Measurements from ENCODE around the gene FBXO24. TPM values are rescaled to one million over a fixed set of nuclear protein-coding genes. Genes with fewer than 3 reads are reported as not detected.
A peak's percentile ranks its signal among the peaks of the same experiment; 100 is the strongest.

The FBXO24 gene
- total and polyA plus RNA-seq, 9 of the 15 experiments (the other 6 are each of a cell fraction or from before 2014, with no cell fraction given), result 0.17 to 0.95 (median 0.50) TPM

DNA sequence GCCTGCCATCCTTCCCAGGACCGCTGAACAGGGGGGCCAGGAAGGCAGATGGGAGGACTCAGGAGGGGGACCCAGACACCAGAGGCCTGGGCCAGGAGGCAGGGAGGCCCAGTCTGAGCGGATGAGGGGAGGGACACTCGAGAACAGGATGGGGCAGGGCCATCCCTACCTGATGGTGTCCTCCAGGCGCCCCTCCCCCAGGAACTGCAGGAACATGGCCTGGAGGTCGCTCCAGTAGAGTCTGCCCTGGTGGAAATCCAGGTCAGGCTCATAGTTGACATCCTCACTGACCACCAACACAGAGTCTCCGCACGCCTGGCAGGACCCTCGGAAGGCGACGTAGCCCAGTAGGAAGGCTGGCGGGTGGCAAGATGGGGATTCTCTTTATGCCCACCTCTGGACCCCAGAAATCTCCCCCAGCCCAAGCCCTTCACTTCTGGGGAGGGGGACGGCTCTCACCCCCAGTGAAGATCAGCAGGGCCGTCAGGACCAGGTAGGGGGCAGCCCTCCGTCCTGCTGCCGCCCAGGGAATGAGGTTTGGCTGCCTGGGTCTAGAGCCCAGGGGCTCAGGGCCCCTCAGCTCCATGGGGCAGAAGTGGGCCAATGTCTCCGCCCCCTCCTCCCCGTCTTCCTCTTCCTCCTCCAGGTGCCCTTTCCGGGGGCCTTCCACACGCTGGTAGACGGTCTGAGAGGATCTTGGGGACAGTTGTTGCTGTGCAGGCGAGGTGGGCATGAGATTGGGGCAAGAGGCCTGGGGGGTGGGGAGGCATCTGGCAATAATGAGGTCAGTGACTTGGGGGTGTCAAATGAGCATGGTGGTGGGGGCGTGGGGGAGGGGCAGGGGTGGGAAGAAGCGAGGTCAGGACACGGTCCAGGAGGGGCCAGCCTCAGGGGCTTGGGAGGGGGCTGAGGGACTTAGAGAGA, 54.7 kb downstream of the FBXO24 start (continued):
- TF ChIP-seq, protein P1, sequence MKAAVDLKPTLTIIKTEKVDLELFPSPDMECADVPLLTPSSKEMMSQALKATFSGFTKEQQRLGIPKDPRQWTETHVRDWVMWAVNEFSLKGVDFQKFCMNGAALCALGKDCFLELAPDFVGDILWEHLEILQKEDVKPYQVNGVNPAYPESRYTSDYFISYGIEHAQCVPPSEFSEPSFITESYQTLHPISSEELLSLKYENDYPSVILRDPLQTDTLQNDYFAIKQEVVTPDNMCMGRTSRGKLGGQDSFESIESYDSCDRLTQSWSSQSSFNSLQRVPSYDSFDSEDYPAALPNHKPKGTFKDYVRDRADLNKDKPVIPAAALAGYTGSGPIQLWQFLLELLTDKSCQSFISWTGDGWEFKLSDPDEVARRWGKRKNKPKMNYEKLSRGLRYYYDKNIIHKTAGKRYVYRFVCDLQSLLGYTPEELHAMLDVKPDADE (conservative IDR thresholded peaks at IDR 0.05; ENCODE audit: control insufficient read depth, low read depth, low read length), result 0 out of 2 replicates have a peak, but pooled peaks have one; percentile 28
- TF ChIP-seq NFXL1 (CRISPR knock-in tag; IDR thresholded peaks at IDR 0.05), result no peak
- no peak for TF ChIP-seq BCL6 (CRISPR knock-in tag; IDR thresholded peaks at IDR 0.05)
- TF ChIP-seq CAMTA2 (CRISPR knock-in tag; conservative IDR thresholded peaks at IDR 0.05), result no peak
- TF ChIP-seq ZNF583 (CRISPR knock-in tag; IDR thresholded peaks at IDR 0.05), result 0 out of 2 replicates have a peak, but pooled peaks have one; percentile 48
- TF ChIP-seq, protein P2, sequence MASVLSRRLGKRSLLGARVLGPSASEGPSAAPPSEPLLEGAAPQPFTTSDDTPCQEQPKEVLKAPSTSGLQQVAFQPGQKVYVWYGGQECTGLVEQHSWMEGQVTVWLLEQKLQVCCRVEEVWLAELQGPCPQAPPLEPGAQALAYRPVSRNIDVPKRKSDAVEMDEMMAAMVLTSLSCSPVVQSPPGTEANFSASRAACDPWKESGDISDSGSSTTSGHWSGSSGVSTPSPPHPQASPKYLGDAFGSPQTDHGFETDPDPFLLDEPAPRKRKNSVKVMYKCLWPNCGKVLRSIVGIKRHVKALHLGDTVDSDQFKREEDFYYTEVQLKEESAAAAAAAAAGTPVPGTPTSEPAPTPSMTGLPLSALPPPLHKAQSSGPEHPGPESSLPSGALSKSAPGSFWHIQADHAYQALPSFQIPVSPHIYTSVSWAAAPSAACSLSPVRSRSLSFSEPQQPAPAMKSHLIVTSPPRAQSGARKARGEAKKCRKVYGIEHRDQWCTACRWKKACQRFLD (CRISPR knock-in tag; IDR thresholded peaks at IDR 0.05), result no peak; the same call in 1 of the 2 replicates
- TF ChIP-seq MIER1 (IDR thresholded peaks at IDR 0.05; ENCODE audit: low read depth), result no peak
- TF ChIP-seq, protein P3, sequence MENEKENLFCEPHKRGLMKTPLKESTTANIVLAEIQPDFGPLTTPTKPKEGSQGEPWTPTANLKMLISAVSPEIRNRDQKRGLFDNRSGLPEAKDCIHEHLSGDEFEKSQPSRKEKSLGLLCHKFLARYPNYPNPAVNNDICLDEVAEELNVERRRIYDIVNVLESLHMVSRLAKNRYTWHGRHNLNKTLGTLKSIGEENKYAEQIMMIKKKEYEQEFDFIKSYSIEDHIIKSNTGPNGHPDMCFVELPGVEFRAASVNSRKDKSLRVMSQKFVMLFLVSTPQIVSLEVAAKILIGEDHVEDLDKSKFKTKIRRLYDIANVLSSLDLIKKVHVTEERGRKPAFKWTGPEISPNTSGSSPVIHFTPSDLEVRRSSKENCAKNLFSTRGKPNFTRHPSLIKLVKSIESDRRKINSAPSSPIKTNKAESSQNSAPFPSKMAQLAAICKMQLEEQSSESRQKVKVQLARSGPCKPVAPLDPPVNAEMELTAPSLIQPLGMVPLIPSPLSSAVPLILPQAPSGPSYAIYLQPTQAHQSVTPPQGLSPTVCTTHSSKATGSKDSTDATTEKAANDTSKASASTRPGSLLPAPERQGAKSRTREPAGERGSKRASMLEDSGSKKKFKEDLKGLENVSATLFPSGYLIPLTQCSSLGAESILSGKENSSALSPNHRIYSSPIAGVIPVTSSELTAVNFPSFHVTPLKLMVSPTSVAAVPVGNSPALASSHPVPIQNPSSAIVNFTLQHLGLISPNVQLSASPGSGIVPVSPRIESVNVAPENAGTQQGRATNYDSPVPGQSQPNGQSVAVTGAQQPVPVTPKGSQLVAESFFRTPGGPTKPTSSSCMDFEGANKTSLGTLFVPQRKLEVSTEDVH (IDR thresholded peaks at IDR 0.05; ENCODE audit: low read depth, partially characterized antibody), result no peak
- peak; percentile 85 for TF ChIP-seq NFRKB (IDR thresholded peaks at IDR 0.05; ENCODE audit: low read depth)
- peak; percentile 62 for TF ChIP-seq ZFX (CRISPR knock-in tag; IDR thresholded peaks at IDR 0.05)
- TF ChIP-seq, protein P4, sequence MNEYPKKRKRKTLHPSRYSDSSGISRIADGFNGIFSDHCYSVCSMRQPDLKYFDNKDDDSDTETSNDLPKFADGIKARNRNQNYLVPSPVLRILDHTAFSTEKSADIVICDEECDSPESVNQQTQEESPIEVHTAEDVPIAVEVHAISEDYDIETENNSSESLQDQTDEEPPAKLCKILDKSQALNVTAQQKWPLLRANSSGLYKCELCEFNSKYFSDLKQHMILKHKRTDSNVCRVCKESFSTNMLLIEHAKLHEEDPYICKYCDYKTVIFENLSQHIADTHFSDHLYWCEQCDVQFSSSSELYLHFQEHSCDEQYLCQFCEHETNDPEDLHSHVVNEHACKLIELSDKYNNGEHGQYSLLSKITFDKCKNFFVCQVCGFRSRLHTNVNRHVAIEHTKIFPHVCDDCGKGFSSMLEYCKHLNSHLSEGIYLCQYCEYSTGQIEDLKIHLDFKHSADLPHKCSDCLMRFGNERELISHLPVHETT (CRISPR knock-in tag; conservative IDR thresholded peaks at IDR 0.05 in 1 of 2, IDR thresholded peaks at IDR 0.05 in 1 of 2), result peak in 1 of 2 experiments; percentile 1; a peak in 1 of 4 replicates
- no peak for TF ChIP-seq PRPF4 (IDR thresholded peaks at IDR 0.05; ENCODE audit: insufficient read depth, low read depth, low read length, poor library complexity, severe bottlenecking)
- peak; percentile 83; the same call in 1 of the 2 replicates for TF ChIP-seq KAT7 (CRISPR knock-in tag; IDR thresholded peaks at IDR 0.05; ENCODE audit: borderline replicate concordance)
- TF ChIP-seq ZNF57 (CRISPR knock-in tag; IDR thresholded peaks at IDR 0.05), result no peak
- TF ChIP-seq ARID2 (IDR thresholded peaks at IDR 0.05), result no peak
- TF ChIP-seq EP400 (IDR thresholded peaks at IDR 0.05), result no peak
- TF ChIP-seq ZNF232 (CRISPR knock-in tag; IDR thresholded peaks at IDR 0.05), result no peak
- TF ChIP-seq, protein P5, sequence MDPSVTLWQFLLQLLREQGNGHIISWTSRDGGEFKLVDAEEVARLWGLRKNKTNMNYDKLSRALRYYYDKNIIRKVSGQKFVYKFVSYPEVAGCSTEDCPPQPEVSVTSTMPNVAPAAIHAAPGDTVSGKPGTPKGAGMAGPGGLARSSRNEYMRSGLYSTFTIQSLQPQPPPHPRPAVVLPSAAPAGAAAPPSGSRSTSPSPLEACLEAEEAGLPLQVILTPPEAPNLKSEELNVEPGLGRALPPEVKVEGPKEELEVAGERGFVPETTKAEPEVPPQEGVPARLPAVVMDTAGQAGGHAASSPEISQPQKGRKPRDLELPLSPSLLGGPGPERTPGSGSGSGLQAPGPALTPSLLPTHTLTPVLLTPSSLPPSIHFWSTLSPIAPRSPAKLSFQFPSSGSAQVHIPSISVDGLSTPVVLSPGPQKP (CRISPR knock-in tag; IDR thresholded peaks at IDR 0.05), result no peak
- TF ChIP-seq CHD2 (IDR thresholded peaks at IDR 0.05; ENCODE audit: low read depth, low read length), result no peak; the same call in 1 of the 2 replicates
